Subcutaneous preadipocyte (primary cell): ENCODE data around the gene DDX3X. TPM values are rescaled to one million over a fixed set of nuclear protein-coding genes. Genes with fewer than 3 reads are reported as not detected.

ENCODE experiments used
- small RNA-seq: library from RNA; depleted of rRNA; stranded (forward); fragments of <200 nt; gene quantifications from one replicate; pipeline ENCODE3, GENCODE V24; 2012
- total RNA-seq: library from RNA; depleted of rRNA; stranded (reverse); fragments of >200 nt; gene quantifications from 2 replicates; pipeline ENCODE4 v1.2.3, GENCODE V29; 2012

DDX3X gene
- total RNA-seq = 126 and 139 TPM in 2 replicates

DNA sequence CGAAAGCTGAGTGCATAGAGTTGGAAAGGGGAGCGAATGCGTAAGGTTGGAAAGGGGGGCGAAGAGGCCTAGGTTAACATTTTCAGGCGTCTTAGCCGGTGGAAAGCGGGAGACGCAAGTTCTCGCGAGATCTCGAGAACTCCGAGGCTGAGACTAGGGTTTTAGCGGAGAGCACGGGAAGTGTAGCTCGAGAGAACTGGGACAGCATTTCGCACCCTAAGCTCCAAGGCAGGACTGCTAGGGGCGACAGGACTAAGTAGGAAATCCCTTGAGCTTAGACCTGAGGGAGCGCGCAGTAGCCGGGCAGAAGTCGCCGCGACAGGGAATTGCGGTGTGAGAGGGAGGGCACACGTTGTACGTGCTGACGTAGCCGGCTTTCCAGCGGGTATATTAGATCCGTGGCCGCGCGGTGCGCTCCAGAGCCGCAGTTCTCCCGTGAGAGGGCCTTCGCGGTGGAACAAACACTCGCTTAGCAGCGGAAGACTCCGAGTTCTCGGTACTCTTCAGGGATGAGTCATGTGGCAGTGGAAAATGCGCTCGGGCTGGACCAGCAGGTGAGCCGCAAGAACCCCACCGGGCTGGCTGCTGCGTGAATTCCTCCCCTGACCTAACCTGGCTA, at the start of gene DDX3X:
Gene DDX3X (plus strand): TSS at position 419 of the 619 bp plus-strand sequence. CDS start 91 bp downstream, at position 510.

Small RNA genes within 50 kb of the gene (small RNA-seq; reads per million reads assigned to genes)
- gene RF00019 (not detected), gene RNA5SP502 (not detected)

Other genes starting within 250 kb of the DDX3X start
- gene USP9X, start 248.7 kb upstream of the DDX3X start, total RNA-seq = 101 and 112 TPM in 2 replicates
- not detected in 2 replicates for gene NYX, start 113.2 kb downstream of the DDX3X start, total RNA-seq